Measurements from ENCODE around the gene PDZD7.
A peak's percentile ranks its signal among the peaks of the same experiment; 100 is the strongest.

PDZD7 gene

DNA sequence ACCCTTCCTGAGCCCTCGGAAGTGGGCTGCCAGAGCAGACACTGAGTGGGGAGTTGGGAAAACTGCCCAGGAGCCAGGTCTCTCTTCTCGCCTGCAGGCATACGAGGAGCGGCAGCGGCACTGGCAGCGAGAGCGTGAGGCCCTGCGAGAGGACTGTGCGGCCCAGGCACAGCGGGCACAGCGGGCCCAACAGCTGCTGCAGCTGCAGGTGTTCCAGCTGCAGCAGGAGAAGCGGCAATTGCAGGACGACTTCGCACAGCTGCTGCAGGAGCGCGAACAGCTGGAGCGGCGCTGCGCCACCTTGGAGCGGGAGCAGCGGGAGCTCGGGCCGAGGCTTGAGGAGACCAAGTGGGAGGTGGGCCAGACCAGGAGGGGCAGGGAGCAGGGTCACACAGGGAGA, 25.6 kb downstream of the PDZD7 start:
- DNase-seq (ENCODE audit: low read depth in 2 of 3, low spot score in 2 of 3): no peak

DNA sequence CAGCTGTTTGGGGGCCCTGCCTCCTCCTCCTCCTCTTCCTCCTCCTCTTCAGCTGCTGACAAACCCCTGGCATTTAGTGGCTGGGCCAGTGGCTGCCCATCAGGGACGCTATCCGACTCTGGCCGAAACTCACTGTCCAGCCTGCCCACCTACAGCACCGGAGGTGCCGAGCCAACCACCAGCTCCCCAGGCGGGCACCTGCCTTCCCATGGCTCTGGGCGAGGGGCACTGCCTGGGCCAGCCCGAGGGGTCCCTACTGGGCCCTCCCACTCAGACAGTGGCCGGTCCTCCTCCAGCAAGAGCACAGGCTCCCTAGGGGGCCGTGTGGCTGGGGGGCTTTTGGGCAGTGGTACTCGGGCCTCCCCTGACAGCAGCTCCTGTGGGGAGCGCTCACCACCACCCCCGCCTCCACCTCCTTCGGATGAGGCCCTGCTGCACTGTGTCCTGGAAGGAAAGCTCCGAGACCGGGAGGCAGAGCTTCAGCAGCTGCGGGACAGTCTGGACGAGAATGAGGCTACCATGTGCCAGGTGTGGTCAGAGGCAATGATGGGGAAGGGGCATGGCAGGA, 27.2 kb downstream of the PDZD7 start:
- DNase-seq (ENCODE audit: low read depth in 2 of 3, low spot score in 2 of 3): no peak

DNA sequence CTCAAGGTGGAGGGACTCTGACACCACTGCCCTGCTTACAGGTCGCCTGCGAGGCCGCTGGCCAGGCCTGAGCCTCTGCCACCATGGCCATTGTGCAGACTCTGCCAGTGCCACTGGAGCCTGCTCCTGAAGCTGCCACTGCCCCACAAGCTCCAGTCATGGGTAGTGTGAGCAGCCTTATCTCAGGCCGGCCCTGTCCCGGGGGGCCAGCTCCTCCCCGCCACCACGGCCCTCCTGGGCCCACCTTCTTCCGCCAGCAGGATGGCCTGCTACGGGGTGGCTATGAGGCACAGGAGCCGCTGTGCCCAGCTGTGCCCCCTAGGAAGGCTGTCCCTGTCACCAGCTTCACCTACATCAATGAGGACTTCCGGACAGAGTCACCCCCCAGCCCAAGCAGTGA, 28.5 kb downstream of the PDZD7 start:
- DNase-seq (ENCODE audit: low read depth in 2 of 3, low spot score in 2 of 3): no peak

DNA sequence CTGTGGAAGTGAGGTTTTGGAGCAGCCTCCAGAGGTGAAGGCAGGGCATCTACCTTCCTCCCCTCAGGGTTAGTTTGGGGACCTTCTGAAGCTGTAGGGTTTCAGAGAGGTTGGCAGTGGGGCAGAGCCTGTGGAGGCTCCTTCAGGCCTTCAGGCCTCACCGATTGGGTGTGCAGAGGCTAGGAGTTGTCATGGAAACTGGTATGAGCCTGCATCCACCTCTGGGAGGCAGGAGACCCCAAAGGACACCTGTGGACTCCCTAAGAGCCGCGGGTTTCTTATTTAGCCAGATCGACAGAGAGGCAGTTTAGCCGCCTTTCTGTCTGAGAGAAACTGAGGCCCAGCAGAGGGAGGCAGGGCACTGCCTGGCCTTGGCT, 29.3 kb downstream of the PDZD7 start:
- no peak for DNase-seq (ENCODE audit: low read depth in 2 of 3, low spot score in 2 of 3)

DNA sequence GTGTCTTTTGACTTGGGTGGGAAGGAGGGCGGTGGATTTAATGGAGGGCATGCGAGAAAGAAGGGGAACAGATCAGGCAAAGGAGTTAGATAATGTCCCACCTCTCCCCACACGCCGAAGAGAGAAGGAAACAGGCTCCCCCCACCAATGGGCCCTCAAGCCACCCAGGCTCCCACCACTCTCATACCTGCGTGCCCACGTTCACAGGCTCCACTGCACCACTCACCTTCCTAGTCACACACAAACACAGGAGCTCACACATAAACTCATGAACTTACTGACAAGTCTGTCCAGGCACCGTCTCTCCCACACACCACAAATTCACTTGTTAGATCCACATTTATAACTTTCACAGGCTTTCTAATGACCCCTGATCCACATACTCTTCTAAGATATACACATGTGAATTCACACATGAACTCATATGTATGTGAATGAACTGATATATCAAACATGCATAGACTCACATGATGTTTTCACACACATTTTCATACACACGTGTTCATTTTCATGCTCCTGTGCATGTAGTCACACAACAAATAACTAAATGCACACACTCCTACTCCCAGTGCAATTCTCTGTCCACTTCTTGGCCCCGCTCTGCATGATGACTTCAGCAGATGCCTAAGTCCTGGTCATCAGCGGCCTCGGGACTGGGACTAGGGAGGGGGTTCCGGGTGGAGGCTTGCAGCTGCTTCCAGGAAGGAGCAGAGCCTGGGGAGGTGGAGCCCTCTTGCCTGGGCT, 29.8 kb downstream of the PDZD7 start:
- no peak for DNase-seq (ENCODE audit: low read depth in 2 of 3, low spot score in 2 of 3)

DNA sequence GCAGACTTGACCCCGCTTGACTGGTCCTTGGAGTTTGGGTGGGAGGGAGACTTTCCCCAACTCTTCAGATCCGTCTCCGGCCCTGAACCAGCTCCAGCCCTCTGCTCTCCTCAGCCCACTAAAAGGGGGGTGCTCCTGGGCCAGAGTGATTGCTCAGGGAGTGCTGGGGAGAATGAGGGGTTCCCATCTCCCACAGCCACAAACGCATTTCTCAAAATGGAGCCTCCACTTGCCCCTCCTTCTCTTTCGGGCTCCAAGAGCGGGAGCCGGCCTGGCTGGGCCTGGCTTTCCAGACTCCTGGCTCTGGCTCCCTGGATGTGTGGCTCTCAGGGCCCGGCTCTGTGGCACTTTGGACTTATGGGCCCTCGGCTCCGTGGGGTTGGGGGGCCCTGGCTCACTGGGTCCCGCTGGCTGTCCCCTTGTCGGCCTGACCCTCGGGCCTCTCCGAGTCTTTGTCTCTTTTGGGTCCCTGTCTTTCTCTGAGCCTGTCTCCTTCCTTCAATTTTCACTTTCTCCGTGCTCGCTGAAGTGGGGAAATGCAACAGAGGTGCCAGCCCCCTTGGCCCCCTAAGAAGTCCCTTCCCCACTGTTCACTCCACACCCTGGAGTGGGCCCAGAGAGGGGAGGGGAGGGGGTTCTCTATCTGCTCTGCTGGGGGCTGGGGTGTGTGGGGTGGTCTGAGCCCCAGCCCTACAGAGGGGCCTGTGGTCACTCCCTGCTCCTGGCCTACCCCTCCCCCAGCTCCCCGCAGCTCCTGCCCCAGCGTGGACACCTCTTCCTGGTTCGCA, 30.6 kb downstream of the PDZD7 start:
- DNase-seq (ENCODE audit: low read depth in 2 of 3, low spot score in 2 of 3): no peak

DNA sequence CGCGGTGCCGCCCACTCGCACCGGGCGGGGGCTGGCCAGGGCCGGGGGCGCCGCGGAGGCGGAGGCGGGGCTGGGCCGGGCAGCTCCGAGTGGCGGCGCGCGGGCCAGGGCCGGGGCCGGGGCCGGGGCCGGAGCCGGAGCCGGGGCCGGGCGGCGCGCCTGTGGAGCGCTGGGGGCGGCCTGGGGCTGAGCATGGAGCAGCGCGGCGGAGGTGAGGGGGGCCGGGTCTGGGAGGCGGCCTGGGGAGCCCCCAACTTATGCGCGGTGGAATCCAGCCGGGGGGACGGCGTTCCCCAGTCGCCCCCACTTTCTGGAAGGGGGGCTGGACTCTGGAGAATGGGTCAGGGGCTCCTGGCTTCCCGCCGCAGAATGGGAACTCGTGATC, 31.2 kb downstream of the PDZD7 start, which contains the start of gene LZTS2:
TSS of gene LZTS2 (plus strand) at position 67 of the 385 bp plus-strand sequence. CDS start 2,731 bp downstream, outside the sequence.
- DNase-seq (ENCODE audit: low read depth in 2 of 3, low spot score in 2 of 3): no peak

DNA sequence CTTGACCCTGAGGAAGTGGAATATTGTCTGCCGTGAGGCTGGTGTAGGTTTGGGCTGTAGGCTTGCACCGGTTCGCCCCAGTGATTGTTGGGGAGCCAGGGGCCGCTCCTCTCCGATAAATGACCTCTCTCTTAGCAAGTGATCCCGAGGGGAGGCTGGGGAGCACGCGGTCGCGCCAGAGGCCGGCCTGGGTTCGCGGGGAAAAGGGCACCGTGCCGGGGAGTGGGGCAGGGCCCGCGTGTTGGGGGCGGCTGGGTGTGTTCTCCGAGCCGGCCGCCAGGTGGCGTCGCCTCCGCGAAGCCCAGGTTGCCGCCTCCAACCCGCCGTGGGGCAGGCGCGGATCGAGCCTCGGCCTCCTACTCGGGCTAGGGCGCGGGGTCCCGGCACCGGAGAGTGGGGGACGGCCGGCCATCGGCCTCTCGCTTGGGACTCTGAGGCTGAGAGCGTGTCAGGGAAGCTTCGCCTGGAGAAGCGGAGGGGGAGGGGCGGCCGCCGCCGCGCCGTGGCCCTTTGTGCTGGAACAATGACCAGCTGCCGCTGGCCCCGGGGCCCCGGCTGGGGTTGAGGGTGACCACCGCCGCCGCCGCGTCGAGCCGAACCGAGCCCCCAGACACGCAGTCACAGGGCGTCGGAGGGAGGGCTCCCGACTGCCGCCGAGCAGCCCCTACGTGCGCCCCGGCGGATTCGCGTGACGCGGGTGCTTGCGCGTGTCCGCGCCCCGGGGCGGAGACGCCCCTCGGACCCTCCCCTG, 31.8 kb downstream of the PDZD7 start:
- DNase-seq (ENCODE audit: low read depth in 2 of 3, low spot score in 2 of 3): peak in 2 of 3 experiments; percentile 58 to 64

DNA sequence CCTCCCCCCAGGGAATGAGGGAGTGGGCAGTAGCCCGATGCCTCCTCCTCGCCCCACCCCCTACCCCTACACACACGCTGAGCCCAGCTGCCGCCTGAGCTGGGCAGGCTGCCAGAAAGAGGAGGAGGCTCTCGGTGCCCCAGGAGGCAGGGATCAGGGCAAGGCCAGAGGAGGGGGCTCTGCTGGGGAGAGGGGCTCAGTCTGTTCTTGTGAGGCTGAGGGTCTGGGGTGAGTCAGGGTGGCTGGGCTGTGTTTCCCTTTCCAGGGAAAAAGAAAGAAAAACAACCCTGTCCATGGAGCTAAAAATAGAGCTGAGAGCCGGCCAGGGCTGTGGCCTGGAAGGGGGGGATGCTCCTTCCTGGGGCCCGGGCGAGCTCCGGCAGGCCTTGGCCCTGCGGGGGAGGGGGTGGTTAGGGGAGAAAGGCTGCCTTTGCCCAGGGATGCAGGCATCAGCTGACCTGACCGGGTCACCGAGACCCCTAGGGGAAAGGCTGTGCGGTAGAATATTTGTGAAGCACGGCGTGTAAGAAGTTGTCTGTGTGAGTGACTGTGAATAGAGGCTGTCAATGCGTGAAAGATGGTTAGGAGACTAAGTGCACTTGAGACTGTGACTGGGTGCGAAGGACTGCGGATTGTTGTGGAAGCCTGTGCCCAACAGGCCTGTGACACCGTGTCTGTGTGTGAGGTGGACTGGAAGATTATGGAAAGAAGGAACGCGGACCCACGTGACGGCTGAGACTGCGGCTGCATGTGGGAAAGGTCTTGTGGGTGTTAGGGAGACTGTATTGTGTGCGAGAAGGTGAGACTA, 32.5 kb downstream of the PDZD7 start:
- DNase-seq (ENCODE audit: low read depth in 2 of 3, low spot score in 2 of 3): peak in 1 of 3 experiments; percentile 40

DNA sequence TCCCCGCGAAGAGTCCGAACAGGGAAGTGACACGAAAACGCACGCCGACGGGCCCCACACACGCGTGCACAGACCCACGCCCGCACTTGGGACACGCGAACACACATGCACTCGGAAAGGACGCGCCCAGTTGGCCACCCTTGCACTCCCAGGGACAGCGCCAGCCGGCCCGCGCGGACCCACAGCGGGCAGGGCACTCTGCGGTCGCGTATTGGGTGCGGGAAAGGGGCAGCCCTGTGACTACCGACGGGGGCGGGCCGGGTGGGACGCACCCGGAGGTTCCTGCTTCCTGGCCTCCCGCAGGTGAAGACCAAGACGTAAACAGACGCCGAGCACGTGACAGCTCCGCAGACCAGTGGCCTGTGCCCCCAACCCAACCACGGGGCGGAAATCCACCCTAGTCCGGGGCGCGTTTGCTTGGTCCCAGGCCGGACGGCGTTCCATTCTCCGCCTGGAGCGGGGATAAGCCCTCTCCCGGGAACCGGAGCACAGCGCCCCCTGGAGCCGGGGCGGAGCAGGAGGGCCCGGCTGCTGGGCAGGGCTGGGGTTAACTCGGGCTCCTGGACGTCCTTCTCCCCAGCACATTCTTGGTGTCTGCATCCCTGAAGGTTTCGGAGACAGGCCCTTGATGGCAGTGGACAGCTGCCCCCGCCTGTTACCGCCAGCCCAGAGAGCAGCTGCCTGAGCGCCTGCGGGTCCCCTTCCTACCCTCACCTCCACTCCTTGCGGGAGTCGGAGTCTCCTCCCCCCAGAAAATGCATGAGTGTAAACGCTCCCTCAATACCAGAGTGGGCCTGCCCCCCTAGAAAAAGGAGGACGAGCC, 33.4 kb downstream of the PDZD7 start:
- DNase-seq (ENCODE audit: low read depth in 2 of 3, low spot score in 2 of 3): peak in 2 of 3 experiments; percentile 59 to 68

DNA sequence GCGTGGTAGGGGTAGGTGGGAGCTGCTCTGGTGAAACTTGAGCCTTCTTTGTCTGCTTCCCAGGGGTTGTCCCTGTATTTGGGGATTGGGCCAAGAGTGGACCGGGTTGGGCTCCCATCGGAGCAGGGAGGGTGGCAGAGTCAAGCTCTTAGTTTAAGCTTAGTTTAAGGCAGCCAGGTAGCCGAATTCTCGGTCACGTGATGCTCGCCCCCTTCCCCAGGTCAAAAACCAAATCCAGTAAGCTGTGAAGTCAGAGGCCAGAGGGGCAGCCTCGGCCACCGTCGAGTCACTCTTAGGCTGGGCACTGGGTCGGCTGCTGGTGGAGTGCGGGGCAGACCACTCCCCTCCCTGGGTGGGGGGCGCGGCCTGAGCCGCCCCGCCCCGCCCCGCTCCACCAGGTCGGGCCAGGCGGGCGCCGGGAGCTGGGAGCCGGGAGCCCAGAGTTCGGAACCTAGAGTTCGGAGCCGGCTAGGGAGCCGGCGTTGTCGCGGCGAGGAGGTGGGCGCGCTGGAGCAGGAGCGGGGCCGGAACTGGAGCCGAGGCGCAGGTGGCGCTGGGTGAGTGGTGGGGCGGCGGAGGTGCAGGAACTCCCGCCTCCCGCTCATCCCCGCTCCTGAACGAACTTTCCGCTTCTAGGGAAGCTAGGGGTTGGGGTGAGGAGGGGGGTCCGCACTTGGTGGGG, 34.1 kb downstream of the PDZD7 start:
- DNase-seq (ENCODE audit: low read depth in 2 of 3, low spot score in 2 of 3): no peak

DNA sequence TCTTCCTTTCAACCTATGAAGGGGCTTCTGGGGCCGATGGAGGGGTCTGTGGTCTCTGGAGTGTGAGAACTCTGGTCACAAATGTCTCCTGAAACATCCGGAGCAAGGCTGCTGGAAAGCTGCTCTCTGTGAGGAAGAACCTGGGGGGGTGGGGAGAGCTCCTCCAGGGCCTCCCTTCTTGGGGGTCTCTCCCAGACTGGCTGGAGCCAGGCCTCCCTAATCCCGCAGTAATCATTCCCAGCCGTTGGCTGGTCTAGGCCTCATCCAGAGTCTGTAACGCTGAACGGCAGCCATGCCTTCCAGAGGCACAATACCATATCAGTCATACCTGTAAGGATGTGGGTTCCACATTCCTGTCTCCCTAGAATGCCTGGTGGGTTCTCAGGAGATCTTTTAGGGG, 35.7 kb downstream of the PDZD7 start:
- no peak for DNase-seq (ENCODE audit: low read depth in 2 of 3, low spot score in 2 of 3)

DNA sequence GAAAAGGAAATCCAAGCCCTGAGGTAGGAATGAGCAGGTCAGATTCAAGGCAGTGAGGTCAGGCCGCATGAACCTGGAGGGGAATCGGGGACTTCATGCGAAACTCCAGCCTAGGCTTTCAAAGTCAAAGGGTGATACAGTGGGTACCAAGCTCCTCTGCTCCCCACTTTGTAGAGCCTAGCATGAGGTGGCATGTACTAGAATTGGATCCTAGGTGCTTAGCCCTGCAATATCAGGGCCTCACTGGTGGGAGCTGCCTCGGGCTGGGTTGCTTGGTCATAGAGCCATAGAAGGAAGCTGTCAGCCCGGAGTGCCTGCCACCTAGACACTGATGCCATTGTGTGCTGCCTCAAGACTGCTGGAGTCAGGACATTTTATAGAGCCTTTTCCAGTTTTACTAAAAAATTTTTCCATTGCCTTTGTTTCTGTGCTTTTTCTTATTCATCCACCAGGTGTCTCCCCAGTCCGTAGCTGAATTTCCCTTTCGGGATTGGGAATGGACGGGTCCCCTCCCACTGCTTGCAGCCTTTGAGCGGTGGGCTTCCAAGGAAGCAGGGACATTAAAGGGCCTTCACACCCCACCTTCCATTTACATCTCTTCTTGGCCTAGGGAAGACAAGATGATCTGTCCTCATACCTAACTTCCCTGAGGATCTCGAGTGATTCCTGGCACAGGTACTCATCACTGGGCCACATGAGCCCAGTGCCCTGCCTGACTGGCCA, 36.8 kb downstream of the PDZD7 start:
- DNase-seq (ENCODE audit: low read depth in 2 of 3, low spot score in 2 of 3): no peak

DNA sequence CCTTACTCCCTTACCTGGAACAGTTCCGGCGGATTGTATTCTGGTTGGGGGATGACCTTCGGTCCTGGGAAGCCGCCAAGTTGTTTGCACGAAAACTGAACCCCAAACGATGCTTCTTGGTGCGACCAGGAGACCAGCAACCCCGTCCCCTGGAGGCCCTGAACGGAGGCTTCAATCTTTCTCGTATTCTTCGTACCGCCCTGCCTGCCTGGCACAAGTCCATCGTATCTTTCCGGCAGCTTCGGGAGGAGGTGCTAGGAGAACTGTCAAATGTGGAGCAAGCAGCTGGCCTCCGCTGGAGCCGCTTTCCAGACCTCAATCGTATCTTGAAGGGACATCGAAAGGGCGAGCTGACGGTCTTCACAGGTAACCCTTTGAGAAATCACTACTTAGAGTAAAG, 41.8 kb downstream of the PDZD7 start:
- DNase-seq (ENCODE audit: low read depth in 2 of 3, low spot score in 2 of 3): no peak

DNA sequence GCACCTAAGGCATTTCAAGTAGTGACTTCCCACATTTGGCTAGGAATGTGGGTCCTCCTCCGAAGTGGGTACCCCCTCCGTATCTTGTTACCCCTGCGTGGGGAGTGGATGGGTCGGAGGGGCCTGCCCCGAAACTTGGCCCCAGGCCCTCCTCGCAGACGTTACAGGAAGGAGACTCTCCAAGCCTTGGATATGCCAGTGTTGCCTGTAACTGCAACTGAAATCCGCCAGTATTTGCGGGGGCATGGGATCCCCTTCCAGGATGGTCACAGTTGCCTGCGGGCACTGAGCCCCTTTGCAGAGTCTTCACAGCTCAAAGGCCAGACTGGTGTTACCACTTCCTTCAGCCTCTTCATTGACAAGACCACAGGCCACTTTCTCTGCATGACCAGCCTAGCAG, 42.8 kb downstream of the PDZD7 start:
- DNase-seq (ENCODE audit: low read depth in 2 of 3, low spot score in 2 of 3): no peak

DNA sequence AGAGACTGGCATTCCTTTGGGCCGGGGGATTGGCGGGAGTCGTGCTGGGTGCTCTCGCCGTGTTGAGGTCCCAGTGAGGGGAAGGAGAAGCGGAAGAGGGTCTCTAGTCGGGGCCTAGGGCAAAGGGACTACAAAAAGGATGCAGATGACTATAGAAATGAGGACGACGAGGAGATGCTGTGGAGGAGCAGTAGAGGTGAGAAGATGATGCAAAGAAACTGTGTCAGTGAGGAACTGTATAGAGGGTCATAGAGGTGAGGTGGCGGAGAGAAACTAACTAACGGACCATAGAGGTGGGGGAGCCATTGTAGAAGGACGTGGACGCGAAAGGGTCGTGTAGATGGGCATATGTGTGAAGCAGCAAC, 43.3 kb downstream of the PDZD7 start:
- DNase-seq (ENCODE audit: low read depth in 2 of 3, low spot score in 2 of 3): no peak

DNA sequence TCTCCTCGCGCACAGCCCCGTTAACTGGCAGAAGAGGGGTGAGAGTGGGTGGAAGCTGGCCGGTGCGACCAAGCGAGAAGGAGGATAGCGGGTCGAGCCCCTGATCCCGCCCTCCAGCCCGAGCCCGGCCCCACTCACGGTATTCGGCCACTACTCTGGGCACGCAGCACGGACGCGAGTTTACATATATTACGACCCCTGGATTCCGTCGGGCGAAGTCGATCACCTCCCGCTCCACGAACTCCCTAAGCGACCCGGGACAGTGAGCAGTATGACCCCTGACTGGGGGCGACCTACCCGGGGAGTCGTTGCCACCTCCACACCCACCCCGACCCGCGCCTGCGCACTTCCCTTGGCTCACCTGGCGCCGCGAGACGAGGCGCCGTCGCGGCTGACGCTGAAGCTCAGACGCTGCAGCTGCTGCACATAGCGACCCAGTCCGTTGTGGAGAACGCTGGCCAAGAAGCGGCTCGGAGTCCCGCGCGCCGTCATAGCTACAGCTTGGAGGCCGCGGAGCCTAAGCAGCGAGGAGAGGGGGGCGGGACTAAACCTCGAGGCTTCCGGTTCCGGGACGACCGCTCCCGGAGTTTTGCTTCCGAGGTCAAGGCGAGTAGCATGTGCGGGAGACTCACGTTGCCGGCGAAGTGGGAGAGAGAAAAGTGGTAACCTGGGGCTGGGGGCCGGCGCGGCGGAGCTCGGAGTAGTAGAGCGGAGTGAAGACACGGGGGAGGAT, 43.8 kb downstream of the PDZD7 start, which contains the start of the genes MRPL43 and TWNK:
TSS of gene MRPL43 (minus strand) at position 546 of the 733 bp plus-strand sequence. CDS start at position 492, 54 bp downstream.
TSS of gene TWNK (plus strand) at position 592 of the 733 bp plus-strand sequence. CDS start 668 bp downstream, outside the sequence.
- DNase-seq (ENCODE audit: low read depth in 2 of 3, low spot score in 2 of 3): peak; percentile 60 to 63 (median 61)

DNA sequence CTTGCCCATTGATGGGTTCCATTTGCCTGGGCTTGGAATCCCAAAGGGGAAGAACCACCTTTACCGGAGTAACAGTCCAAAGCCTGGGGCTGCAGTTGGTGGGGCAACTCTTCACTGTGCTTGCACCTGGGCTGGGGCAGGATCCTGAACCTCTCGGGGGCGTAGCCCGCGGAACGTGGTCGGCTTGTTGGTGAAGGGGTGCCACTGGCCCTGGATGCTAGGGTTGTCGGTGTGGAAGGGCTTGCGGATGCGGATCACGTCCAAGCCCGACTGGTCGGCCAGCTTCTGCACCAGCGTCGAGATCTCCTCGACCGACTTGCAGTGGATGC, 44.3 kb downstream of the PDZD7 start:
- DNase-seq (ENCODE audit: low read depth in 2 of 3, low spot score in 2 of 3): no peak
